HG03108 (cell line): ENCODE results near the gene GFRA3.
A peak's percentile ranks its signal among the peaks of the same experiment; 100 is the strongest.
"Not testable (repeated sequence)": the region's sequence is repeated elsewhere in the genome, so short reads cannot be mapped to it uniquely, and the experiment has no call there.

Source experiments
- ATAC-seq: cut with Tn5 transposase; IDR thresholded peaks from one replicate; pipeline ENCODE4 v1.9.1; 2021; ENCODE audit warnings: moderate library complexity; ENCODE audit not compliant: unreplicated experiment

The GFRA3 gene

DNA sequence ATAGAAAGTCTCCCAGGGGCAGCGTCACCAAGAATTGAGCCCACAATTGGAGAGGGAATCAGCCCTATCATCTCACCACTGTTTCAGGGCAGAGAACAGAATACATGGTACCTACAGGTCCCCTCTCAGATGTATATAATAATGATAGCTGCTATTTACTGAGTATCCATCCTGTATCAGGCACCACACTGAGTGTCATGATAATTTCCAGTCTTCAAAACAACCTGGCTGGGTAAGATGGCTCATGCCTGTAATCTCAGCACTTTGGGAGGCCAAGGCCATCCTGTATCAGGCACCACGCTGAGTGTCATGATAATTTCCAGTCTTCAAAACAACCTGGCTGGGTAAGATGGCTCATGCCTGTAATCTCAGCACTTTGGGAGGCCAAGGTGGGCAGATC is 26.6 kb downstream of the GFRA3 start:
- not testable (repeated sequence) for ATAC-seq

DNA sequence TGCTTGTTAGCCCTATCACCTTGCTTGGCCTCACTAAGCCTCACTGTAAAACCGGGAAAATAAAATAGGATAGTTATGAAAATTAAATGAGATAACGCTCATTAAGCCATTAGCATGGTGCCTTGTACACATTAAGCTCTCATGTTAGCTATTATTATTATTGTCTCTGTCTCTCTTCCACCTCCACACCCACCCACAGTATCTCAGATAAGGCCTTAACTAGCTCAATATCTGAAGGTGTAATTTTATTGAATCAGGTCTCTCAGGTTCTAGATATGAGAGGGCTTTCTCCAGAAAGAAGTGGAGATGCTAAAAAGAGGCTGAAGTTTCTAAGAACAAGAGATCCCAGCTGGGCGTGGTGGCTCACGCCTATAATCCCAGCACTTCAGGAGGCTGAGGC is 27.6 kb downstream of the GFRA3 start:
- ATAC-seq = no peak

DNA sequence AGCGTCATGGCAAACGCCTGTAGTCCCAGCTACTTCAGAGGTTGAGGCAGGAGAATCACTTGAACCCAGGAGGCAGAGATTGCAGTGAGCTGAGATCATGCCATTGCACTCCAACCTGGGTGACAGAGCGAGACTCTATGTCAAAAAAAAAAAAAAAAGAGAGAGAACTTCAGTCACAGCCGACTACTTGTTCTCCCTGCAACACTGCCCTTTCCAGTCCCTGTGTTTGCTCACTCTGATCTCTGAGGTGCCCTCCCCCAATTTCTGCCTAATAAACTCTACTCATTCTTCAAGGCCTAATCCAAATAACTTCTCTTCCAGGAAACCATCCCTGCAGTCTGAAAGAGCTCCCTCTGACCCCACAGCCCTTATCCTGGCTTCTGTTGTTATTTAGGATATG is 28.1 kb downstream of the GFRA3 start:
- ATAC-seq = no peak

DNA sequence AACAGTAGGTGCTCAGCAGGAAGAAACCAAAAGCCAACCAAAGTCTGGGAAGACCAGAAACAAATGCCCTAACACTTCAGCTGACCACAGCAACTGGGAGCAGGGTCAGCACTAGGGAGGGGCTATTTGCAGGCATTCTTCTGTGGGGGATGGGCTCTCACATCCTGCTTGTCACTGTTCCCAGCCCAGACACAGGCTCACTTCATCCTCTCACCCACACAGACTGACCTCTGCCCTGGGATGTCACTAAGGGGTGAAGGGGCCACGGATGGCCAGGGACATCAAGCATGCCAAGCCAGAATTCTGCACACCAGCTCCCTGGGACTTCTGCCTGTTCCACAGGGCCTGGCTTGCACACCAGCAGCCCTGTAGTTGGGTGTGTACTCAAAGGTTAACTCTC is 28.7 kb downstream of the GFRA3 start:
- ATAC-seq = no peak

DNA sequence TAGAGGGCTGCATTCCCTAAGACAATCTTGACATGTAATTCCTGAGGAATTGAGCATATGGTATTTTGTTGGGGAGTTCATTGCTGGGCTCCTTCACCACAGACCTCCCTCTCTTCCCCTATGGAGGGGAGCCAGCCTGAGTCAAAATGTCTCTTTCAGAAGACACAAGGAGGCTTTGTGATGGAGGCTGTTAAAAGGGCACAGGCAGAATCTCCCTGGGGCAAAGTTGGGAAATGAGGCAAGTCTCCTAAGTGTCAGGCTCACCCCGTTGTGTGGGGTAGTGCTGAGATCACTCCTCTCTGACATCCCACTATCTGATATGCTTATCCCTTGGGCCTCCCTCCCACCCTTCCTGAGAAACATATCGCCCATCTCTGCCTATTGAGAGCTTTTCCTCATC is 30.6 kb downstream of the GFRA3 start:
- no peak for ATAC-seq

DNA sequence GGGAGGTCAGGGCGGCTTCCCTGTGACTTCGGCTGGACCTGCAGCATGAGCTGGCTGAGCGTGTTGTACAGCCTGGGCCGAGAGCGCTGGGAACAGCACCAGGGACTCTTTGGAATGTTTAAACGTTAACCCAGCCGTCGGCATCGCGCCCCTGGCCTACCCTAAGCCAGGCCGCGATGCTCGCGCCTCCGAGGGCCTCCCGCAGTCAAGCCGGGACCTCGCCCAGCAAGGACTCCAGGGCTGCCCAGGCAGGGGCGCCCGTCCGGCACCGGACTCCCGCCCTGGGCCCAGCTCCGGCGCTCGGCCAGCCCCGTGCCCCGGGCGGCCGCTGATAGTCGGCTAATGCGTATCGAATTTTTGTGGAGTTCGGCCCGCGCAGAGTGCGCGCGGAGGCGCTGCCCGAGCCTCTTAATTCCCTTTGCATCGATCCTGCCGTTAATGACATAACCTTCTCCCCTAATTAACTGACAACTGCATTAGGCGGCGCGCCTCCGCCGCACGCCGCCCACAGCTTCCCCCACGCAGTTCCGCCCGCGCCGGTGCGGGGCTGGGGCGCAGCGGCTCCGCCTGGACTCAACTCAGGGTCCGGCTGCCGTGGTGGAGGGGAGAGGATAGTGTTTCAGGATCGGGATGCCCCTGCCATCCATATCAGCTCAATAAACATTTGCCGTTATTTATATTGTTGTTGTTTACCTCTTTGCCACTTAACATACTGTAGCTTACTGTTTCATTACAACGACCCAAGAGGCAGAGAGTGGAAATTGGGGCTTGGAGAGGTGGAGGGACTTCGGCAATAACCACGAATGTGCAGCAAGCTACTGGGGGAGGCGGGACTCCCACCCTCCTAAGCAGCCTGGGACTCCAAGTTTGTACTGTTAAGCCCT is 32.5 kb downstream of the GFRA3 start:
- no peak for ATAC-seq

DNA sequence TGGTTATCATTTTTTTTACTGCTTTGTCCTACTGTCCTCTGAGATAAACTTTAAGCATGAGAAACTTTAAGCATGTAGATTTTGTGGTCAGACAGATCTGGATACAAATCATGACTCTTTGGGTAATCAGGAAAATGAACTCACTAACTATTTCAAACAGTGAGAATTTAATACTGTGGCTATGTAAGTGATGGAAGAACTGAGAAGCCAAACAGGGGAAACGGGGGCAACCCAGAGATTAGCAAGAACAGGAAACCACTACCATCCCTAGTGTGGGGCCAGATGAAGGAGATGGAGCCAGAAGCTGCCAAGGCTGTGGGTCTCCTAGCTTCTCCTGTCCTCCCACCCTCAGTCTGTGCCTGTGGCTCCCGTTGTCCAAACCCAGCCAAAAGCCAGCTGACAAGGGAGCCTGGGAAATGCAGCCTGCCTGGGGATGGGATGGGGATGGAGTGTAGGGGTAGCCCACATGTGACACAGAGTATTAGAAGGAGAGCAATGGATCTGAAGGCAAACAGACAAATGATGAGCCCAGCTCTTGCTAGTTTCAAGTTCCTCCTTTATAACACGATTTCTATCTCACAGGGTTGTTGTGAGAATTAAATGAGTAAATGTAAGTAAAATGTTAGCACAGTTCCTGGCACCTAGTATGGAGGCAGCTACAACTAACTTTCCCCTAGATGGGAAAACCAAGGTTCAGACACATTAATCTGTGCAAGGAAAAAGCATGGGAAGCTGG is 33.6 kb downstream of the GFRA3 start:
- no peak for ATAC-seq

DNA sequence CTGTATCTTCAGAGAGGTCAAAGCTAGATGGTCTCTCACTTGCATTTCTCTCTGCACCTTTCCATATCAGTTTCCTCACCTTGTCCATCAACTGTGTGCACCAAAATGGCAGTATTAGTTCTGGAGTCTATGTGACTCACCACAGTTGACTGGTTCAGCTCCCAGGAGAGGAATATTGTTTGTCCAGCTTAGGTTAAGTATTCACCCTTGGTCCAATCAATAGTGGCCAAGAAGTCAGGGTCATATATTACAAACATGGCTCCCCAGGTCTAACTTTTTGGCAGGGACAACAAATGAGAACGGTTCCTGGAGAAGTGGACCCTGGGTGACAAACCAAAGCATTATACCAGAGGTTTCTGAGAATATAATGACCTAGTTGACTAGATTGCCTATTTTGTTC is 36.4 kb downstream of the GFRA3 start:
- ATAC-seq = no peak

DNA sequence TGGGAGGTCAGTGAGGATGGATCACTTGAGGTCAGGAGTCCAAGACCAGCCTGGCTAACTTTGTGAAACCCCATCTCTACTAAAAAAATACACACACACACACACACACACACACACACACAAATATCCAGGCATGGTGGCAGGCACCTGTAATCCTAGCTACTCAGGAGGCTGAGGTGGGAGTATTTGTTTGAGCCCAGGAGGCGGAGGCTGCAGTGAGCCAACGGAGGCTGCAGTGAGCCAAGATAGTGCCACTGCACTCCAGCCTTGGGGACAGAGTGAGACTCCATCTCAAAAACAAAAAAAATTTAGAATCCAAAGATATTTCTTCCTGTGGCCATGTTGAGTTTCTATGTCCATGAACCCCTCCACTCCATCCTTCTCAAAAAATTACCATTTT is 39.8 kb downstream of the GFRA3 start:
- no peak for ATAC-seq

DNA sequence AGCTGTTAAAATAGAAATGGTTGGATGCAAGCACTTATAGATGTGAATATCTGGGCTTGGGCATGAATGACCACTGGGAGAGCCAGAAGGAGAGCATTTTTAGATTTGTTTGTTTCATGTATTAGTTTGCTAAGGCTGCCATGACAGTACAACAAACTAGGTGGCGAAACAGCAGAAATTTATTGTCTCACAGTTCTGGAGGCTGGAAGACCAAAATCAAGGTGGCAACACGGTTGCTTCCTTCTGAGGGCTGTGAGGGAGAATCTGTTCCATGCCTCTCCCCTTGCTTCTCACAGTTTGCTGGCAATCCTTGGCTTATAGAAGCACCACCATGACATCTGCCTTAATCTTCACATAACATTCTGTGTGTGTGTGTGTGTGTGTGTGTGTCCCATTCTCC is 41.1 kb downstream of the GFRA3 start:
- no peak for ATAC-seq

DNA sequence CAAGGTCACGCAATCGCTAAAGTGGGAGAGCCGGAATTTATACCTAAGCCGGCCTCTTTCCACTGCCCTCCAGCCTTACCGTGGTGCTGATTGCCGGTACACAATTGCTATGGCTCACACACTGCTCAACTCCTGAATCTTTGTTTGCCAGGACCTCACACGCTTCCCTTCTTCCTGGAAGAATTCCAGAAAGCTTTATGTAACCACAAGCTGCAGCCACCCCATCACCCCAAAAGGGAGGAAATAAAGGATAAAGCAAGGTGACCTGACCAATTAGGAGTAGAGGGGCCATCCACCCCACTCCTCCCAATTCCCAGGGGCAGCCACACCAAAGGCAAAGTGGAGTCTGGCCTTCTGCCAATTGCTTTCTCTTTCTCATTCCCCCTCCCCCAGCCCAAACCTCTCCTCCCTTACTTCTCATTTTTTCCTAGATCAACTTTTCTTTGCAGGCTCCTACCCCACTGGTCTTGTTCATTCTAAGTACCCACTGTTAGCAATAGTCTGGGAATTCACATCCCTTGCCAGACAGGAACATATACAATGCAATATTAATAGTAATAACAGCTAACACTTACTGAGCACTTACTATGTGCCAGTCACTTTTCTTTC is 43.3 kb downstream of the GFRA3 start:
- ATAC-seq = no peak

DNA sequence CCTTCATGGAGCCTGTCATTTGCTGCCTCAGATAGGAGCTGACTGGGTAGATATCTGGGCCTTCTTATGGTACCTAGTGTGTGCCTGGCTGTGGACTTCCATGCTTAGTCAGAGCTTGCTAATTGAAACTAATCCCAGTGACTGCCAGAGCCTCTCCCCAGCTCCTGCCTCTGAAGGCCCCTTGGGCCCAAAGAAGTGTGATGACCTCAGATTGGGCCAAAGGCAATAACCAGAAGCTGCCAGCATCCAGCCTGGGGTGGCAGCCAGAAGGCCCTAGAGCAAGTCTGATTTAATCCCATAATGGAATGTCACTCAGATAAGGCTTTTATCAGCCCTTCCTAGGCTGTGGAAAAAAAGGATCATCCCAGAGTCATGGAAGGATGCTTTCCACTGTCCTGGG is 44.2 kb downstream of the GFRA3 start:
- no peak for ATAC-seq

DNA sequence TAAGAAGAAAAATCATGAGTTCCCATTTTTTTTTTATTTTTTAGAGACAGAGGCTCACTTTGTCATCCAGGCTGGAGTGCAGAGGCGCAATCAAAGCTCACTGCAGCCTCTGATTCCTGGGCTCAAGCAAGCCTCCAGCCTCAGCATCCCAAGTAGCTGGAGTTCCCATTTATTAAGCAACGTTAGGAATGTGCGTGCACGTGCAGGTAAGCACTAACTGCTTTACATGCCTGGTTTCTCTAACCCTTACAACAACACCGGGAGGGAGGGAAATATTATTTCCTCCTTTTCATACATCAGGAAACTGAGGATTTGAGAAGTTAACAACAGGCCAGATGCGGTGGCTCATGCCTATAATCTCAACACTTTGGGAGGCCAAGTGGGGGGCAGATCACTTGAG is 45.0 kb downstream of the GFRA3 start:
- no peak for ATAC-seq

DNA sequence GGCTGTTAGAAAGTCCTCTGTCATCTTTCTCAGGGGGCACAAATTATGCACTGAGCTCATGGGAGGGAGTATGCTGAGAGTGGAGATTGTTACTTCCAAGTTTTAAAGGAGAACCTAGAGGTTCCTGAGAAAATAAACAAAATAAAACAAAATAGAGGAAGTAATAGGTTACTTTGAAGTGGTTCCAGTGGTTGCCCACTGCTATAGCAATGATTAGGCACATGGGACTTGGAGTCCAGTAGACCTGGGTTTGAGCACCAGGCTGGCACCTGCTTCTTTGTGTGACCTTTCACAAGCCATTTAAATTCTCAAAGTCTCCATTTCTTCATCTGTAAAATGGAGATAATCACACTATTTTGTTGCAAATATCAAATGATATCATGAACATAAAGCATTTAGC is 47.5 kb downstream of the GFRA3 start:
- ATAC-seq = no peak

DNA sequence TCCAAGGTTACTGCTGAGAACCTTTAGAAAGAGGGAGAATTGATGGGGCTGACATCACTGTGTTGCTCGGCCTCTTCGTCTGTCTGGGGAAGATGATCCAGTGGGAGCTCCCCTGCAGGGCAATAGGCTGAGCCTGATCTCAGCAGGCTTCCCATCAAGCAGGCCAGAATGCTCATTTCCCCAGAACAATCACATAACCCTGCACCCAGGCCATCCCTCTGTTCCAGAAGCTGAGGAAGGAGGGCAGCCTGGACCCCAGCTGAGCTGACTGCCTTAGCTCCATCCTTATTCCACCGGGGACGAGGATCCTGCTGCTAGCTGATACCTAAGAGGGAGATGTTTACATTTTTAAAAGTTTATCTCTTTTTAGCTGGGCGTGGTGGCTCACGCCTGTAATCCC is 49.7 kb downstream of the GFRA3 start:
- ATAC-seq = no peak

DNA sequence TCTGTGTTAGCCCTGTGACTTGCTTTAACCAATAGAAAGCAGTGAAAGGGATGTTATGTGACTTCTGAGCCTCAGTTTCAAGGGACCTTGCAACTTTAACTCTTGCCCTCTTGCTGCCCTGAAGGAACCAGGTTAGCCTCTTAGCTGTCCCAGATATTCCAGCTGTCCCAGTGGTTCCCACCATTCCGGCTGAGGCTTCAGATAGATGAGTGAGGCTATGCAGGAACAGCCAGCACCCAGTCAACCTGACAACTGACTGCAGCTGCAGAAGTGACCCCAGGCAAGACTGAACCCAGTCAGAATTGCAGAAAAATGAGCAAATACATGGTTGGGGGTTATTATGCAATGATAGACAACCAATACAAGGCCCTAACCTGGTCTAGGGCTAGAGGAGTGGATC is 50.9 kb downstream of the GFRA3 start:
- ATAC-seq = no peak

DNA sequence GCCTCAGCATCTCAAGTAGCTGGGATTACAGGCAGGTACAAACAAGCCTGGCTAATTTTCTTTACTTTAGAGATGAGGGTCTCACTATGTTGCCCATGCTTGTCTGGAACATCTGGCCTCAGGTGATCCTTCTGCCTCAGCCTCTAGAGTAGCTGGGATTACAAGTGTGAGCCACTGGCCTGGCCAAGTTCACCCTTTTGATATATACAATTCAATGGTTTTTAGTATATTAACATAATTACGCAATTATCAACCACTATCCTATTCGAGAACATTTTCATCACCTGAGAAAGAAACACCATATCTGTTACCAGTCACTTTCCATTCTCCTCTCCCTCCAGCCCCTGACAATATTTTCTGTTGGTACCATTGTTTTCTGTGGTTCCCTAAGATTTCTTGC is 57.6 kb downstream of the GFRA3 start:
- ATAC-seq = no peak

DNA sequence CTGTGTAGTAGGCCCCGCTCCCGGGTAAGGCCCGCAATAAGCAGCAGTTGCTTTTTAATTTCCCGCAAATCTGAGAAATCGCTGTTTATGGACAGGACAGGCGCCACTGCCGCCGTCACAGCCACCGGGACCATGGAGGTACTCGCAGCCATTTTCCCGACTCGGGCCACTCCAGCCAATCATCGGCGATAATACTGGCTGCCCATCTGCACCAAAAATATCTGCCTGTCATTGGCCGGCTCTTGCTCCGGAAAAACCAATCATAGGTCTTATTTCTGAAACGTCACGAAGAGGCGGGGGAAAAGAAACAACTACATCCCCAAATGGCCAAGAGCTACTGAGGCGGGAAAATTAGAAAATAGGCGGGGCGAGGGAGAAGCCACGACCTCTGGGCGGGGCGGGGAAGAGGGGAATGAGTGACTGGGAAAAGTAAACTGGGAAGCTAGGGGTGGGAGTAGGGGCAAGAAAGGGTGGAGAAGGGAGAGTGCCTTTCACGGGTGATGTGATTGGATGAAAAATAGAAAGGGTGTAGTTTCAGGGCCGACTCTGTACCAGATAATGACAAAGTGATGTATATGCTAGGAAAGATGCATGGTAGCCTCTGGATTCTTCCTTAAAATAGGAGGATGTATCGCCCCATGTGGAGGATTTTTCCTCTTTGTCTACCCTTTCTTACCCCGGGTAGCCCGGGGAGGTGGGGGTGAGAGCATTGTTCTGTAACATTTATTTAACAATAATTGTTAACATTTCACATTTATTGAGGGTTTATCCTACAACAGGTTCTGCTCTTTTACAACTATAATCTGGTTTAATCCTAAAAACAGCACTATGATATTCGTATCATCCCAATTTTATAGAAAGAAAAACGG is 61.0 kb downstream of the GFRA3 start, which contains the start of gene CDC23:
Gene CDC23 (minus strand): TSS at position 163 of the 869 bp plus-strand sequence. CDS start 11 bp downstream, at position 152.
- peak; percentile 95 for ATAC-seq

DNA sequence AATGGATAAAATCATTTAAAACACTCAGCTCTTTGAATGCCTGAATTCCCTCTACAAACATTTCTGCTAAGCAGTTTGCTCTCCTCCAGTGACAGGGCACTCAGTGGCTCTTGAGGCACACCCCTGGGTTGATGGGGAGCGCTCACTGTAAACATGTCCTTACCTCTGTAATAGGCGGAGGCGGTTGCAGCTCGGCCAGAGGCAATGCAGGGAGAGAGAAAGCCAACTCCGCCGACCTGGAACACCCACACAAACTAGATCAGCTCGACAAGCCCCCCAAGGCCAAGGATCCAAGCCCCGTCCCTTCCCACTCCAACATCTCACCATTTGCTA is 61.6 kb downstream of the GFRA3 start:
- ATAC-seq = peak; percentile 3

DNA sequence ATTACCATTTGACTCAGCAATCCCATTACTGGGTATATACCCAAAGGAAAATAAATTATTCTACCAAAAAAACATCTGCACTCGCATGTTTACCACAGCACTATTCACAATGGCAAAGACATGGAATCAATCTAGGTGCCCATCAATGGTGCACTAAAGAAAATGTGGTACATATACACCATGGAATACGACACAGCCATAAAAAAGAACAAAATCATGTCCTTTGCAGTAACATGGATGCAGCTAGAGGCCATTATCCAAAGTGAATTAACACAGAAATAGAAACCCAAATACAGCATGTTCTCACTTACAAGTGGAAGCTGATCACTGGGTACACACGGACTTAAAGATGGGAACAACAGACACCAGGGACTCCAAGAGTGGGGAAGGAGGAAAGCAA is 63.4 kb downstream of the GFRA3 start:
- ATAC-seq = no peak
